ENCODE data around the gene KCNS1.

The KCNS1 gene

DNA sequence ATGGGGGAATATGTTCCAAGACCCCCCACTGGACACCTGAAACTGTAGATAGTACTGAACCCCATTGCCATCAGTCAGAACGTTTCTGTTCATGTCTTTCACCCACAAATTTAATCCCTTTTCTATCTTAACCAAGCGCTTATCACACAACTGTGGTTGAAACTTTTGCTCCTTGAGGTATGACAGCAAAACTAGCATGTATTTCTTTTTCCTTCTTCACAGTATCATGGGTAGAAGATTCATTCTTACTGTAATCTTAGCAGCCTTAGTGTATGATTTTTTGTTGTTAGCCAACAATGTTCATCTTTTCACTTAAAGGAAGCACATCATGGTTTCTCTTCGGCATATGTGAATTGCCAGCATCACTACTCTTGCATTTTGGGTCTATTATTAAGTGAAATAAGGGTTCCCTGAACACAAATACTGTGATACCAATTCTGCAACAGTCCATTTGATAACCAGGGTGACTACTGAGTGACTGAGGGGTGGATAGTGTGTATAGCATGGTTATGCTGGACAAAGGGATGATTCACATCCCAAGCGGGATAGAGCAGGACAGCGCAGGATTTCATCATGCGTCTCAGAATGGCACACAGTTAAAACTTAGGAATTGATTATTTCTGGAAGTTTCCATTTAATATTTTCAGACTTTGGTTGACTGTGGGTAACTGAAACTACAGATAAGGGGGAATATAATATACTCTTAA lies 41.8 kb downstream of the KCNS1 start:
- TF ChIP-seq, protein P1, sequence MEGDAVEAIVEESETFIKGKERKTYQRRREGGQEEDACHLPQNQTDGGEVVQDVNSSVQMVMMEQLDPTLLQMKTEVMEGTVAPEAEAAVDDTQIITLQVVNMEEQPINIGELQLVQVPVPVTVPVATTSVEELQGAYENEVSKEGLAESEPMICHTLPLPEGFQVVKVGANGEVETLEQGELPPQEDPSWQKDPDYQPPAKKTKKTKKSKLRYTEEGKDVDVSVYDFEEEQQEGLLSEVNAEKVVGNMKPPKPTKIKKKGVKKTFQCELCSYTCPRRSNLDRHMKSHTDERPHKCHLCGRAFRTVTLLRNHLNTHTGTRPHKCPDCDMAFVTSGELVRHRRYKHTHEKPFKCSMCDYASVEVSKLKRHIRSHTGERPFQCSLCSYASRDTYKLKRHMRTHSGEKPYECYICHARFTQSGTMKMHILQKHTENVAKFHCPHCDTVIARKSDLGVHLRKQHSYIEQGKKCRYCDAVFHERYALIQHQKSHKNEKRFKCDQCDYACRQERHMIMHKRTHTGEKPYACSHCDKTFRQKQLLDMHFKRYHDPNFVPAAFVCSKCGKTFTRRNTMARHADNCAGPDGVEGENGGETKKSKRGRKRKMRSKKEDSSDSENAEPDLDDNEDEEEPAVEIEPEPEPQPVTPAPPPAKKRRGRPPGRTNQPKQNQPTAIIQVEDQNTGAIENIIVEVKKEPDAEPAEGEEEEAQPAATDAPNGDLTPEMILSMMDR (IDR thresholded peaks at IDR 0.05), result no peak
- Histone ChIP-seq H3K79me2 (no peaks in the 10 kb centered on the region), H3K9ac (no peak overlapping the region), H3K9me3 (ENCODE audit: control insufficient read depth, low read length) (no peaks in the 10 kb centered on the region), H3K4me3 (ENCODE audit: low read depth, low read length) (no peak overlapping the region), H3K4me2 (ENCODE audit: low read length) (no peak overlapping the region), H3K4me1 (no peaks in the 10 kb centered on the region), H3K27me3 (ENCODE audit: control insufficient read depth, insufficient read depth, low read length) (no peaks in the 10 kb centered on the region), H3K36me3 (ENCODE audit: control insufficient read depth, insufficient read depth, low read length) (no peaks in the 10 kb centered on the region), H2AFZ (no peak overlapping the region), H3K27ac (no peak overlapping the region)

- TF ChIP-seq, protein P1 (IDR thresholded peaks at IDR 0.05), result no peak
These were observed 42.6 kb downstream of the KCNS1 start for GRCh38 chr20:45058168-45058850.

GRCh38 chr20:45056473-45057173 lies 44.3 kb downstream of the KCNS1 start:
- no peak overlapping the region for H3K4me3 ChIP-seq (ENCODE audit: low read depth, low read length)
- TF ChIP-seq, protein P1 (IDR thresholded peaks at IDR 0.05), result no peak

More at GRCh38 chr20:45058168-45058850, 42.6 kb downstream of the KCNS1 start:
- H3K27me3 ChIP-seq (ENCODE audit: control insufficient read depth, insufficient read depth, low read length), result no peaks in the 10 kb centered on the region
- no peak overlapping the region for H3K27ac ChIP-seq
- no peak overlapping the region for H2AFZ ChIP-seq
- no peaks in the 10 kb centered on the region for H3K9me3 ChIP-seq (ENCODE audit: control insufficient read depth, low read length)
- no peak overlapping the region for H3K4me3 ChIP-seq (ENCODE audit: low read depth, low read length)
- no peaks in the 10 kb centered on the region for H3K79me2 ChIP-seq
- H3K4me2 ChIP-seq (ENCODE audit: low read length), result no peak overlapping the region
- H3K9ac ChIP-seq, result no peak overlapping the region
- H3K36me3 ChIP-seq (ENCODE audit: control insufficient read depth, insufficient read depth, low read length), result no peaks in the 10 kb centered on the region
- no peaks in the 10 kb centered on the region for H3K4me1 ChIP-seq

GRCh38 chr20:45055056-45055455 lies 45.9 kb downstream of the KCNS1 start:
- TF ChIP-seq, protein P1 (IDR thresholded peaks at IDR 0.05), result no peak
- H3K27ac ChIP-seq, result no peak overlapping the region

More at GRCh38 chr20:45056473-45057173, 44.3 kb downstream of the KCNS1 start:
- no peaks in the 10 kb centered on the region for H3K79me2 ChIP-seq
- H3K27me3 ChIP-seq (ENCODE audit: control insufficient read depth, insufficient read depth, low read length), result no peaks in the 10 kb centered on the region
- no peak overlapping the region for H3K27ac ChIP-seq
- no peaks in the 10 kb centered on the region for H3K9me3 ChIP-seq (ENCODE audit: control insufficient read depth, low read length)
- no peaks in the 10 kb centered on the region for H3K4me1 ChIP-seq
- H3K9ac ChIP-seq, result no peak overlapping the region
- no peak overlapping the region for H2AFZ ChIP-seq
- H3K4me2 ChIP-seq (ENCODE audit: low read length), result no peak overlapping the region
- no peaks in the 10 kb centered on the region for H3K36me3 ChIP-seq (ENCODE audit: control insufficient read depth, insufficient read depth, low read length)

More at GRCh38 chr20:45055056-45055455, 45.9 kb downstream of the KCNS1 start:
- no peak overlapping the region for H3K4me3 ChIP-seq (ENCODE audit: low read depth, low read length)
- H3K9ac ChIP-seq, result no peak overlapping the region
- H3K27me3 ChIP-seq (ENCODE audit: control insufficient read depth, insufficient read depth, low read length), result no peaks in the 10 kb centered on the region
- H3K79me2 ChIP-seq, result no peaks in the 10 kb centered on the region
- no peaks in the 10 kb centered on the region for H3K9me3 ChIP-seq (ENCODE audit: control insufficient read depth, low read length)
- no peak overlapping the region for H2AFZ ChIP-seq
- peaks cover 3% of the 10 kb centered on the region for H3K4me1 ChIP-seq
- H3K4me2 ChIP-seq (ENCODE audit: low read length), result no peak overlapping the region
- no peaks in the 10 kb centered on the region for H3K36me3 ChIP-seq (ENCODE audit: control insufficient read depth, insufficient read depth, low read length)

All from parathyroid adenoma (tissue), 2 donors.